ENCODE measurements around the gene HSDL1.

The HSDL1 gene

GRCh38 chr16:84175350-84176081, 30.5 kb upstream of the HSDL1 start:
- DNase-seq = no peak

GRCh38 chr16:84174396-84174795, 29.4 kb upstream of the HSDL1 start:
- no peak for DNase-seq

GRCh38 chr16:84169765-84170310, 24.9 kb upstream of the HSDL1 start:
- no peak for DNase-seq

- no peak for DNase-seq
Observed at GRCh38 chr16:84166796-84167695, 22.1 kb upstream of the HSDL1 start.

- DNase-seq = no peak
Observed at GRCh38 chr16:84165746-84166145, 20.8 kb upstream of the HSDL1 start.

GRCh38 chr16:84161801-84162200, 16.8 kb upstream of the HSDL1 start:
- DNase-seq = no peak

GRCh38 chr16:84161037-84161436, 16.1 kb upstream of the HSDL1 start:
- no peak for DNase-seq

- no peak for DNase-seq
Observed at GRCh38 chr16:84159800-84160199, 14.8 kb upstream of the HSDL1 start.

GRCh38 chr16:84159007-84159406, 14.0 kb upstream of the HSDL1 start:
- DNase-seq = no peak

- no peak for DNase-seq
Observed at GRCh38 chr16:84156342-84156784, 11.4 kb upstream of the HSDL1 start.

GRCh38 chr16:84155771-84156170, 10.8 kb upstream of the HSDL1 start:
- no peak for DNase-seq

GRCh38 chr16:84155226-84155625, 10.2 kb upstream of the HSDL1 start:
- no peak for DNase-seq

GRCh38 chr16:84153660-84154214, 8.8 kb upstream of the HSDL1 start:
- DNase-seq = no peak

GRCh38 chr16:84150926-84151325, 5.9 kb upstream of the HSDL1 start:
- DNase-seq = no peak

GRCh38 chr16:84144209-84144858, 643 bp downstream of the HSDL1 start:
- no peak for DNase-seq

- no peak for DNase-seq
Observed at GRCh38 chr16:84143784-84144199, 1.2 kb downstream of the HSDL1 start.

GRCh38 chr16:84143081-84143480, 1.9 kb downstream of the HSDL1 start:
- no peak for DNase-seq

GRCh38 chr16:84141143-84141670, 3.8 kb downstream of the HSDL1 start:
- DNase-seq = no peak

- DNase-seq = no peak
Observed at GRCh38 chr16:84139628-84140258, 5.2 kb downstream of the HSDL1 start.

GRCh38 chr16:84138824-84139627, 6.0 kb downstream of the HSDL1 start:
- no peak for DNase-seq

- DNase-seq = no peak
Observed at GRCh38 chr16:84138500-84138823, 6.5 kb downstream of the HSDL1 start.

All from NCI-H1436 treated with DMSO at 0.1 percent for 48 hours (cell line).